ENCODE measurements around the gene ADAMTS15. TPM values are rescaled to one million over a fixed set of nuclear protein-coding genes. Genes with fewer than 3 reads are reported as not detected.

Gene ADAMTS15
- total RNA-seq = 15.7 TPM

DNA sequence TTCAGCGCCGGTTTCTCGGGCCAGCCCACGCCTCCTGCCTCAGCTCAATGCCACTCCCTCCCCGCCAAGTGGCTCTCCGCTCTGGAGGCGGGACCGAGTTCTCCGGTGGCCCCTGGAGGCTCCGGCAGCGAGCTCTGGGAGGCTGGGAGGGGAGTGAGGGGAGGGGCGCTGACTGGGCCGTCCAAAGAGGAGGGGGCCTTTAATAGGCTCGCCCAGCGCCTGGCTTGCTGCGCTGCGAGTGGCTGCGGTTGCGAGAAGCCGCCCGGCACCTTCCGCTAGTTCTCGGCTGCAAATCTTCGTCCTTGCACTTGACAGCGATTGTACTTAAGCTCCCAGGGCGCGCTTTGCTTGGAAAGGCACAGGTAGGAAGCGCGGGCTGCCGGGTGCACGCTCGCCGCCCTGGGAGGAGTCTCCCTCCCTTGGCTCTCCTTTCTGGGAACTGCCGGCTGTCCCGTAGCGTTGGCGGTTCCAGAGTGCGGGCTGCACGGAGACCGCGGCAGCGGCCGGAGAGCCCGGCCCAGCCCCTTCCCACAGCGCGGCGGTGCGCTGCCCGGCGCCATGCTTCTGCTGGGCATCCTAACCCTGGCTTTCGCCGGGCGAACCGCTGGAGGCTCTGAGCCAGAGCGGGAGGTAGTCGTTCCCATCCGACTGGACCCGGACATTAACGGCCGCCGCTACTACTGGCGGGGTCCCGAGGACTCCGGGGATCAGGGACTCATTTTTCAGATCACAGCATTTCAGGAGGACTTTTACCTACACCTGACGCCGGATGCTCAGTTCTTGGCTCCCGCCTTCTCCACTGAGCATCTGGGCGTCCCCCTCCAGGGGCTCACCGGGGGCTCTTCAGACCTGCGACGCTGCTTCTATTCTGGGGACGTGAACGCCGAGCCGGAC lies at the start of gene ADAMTS15:
Gene ADAMTS15, plus strand, starts transcription at position 230 of the 894 bp plus-strand sequence. Its CDS starts 329 bp downstream, at position 559.
- H3K4me1 ChIP-seq (ENCODE audit: control insufficient read depth in 3 of 3, insufficient read depth in 3 of 3, low read length in 3 of 3) = peaks cover 33 to 38% (median 37%) of the 10 kb centered on the region in 3 donors
- H3K9me3 ChIP-seq (ENCODE audit: control insufficient read depth in 3 of 3, low read length in 3 of 3) = no peaks in the 10 kb centered on the region
- H3K27me3 ChIP-seq (ENCODE audit: control insufficient read depth in 3 of 3, insufficient read depth in 3 of 3, low read length in 3 of 3) = peaks cover 6 to 15% (median 12%) of the 10 kb centered on the region in 3 donors
- peak within 1 kb of the TSS; percentile 71 to 79 (median 74) for H3K4me3 ChIP-seq (ENCODE audit: low read length in 3 of 3)
- no peaks in the 10 kb centered on the region for H3K36me3 ChIP-seq (ENCODE audit: control insufficient read depth in 3 of 3, insufficient read depth in 3 of 3, low read length in 3 of 3)
- peak within 1 kb of the TSS; percentile 51 to 78 (median 69) for H3K9ac ChIP-seq (ENCODE audit: low read depth in 1 of 3, low read length in 3 of 3)
- H3K27ac ChIP-seq (ENCODE audit: low read depth, low read length) = peak within 1 kb of the TSS; percentile 7

- no peaks in the 10 kb centered on the region for H3K9me3 ChIP-seq (ENCODE audit: control insufficient read depth in 3 of 3, low read length in 3 of 3)
- no peak overlapping the region for H3K27ac ChIP-seq (ENCODE audit: low read depth, low read length)
- peaks cover 20 to 38% (median 31%) of the 10 kb centered on the region in 3 donors for H3K4me1 ChIP-seq (ENCODE audit: control insufficient read depth in 3 of 3, insufficient read depth in 3 of 3, low read length in 3 of 3)
- H3K4me3 ChIP-seq (ENCODE audit: low read length in 3 of 3) = no peak overlapping the region
- peaks cover 0 to 14% (median 3%) of the 10 kb centered on the region in 3 donors for H3K27me3 ChIP-seq (ENCODE audit: control insufficient read depth in 3 of 3, insufficient read depth in 3 of 3, low read length in 3 of 3)
- no peak overlapping the region for H3K9ac ChIP-seq (ENCODE audit: low read depth in 1 of 3, low read length in 3 of 3)
- H3K36me3 ChIP-seq (ENCODE audit: control insufficient read depth in 3 of 3, insufficient read depth in 3 of 3, low read length in 3 of 3) = no peaks in the 10 kb centered on the region
These were observed 49.2 kb upstream of the ADAMTS15 start for GRCh38 chr11:130399196-130399595.

DNA sequence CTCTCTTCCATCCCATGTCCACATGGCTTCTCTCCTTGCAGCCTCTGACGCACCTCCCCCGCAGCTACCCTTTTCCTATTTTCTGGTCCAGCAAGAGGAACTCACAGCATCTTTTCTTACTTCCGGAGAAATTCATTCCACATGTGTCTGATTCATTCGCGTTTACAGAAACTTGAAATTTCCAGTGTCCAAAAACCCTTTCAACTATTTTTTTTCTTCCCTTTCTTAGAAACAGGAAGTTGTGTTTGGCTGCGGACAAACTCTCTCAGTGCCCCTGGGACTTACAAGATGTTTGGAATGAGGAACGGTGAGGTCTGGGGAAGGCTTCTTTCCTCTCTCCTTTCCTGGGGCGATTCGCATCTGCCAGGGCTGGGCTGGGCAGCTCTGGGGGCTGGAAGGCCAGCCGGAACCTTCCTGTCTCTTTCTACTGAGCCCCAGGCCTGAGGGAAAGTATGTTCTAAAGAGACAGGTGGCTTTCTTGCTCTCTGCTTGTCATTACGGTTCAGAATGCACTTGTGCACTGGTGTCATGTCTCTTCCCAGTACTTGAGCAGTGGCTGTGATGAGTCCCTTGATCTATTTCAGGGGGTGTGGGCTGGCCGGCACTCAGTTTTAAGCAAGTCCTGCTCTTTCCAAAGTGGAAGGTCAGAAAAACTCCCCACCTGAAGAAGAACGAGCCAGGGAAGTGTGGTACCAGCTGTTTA lies 47.5 kb upstream of the ADAMTS15 start:
- Histone ChIP-seq H3K4me1 (ENCODE audit: control insufficient read depth in 3 of 3, insufficient read depth in 3 of 3, low read length in 3 of 3) (peaks cover 20 to 38% (median 35%) of the 10 kb centered on the region in 3 donors), H3K9me3 (ENCODE audit: control insufficient read depth in 3 of 3, low read length in 3 of 3) (no peaks in the 10 kb centered on the region), H3K4me3 (ENCODE audit: low read length in 3 of 3) (no peak overlapping the region), H3K27me3 (ENCODE audit: control insufficient read depth in 3 of 3, insufficient read depth in 3 of 3, low read length in 3 of 3) (peaks cover 0 to 8% (median 3%) of the 10 kb centered on the region in 3 donors), H3K27ac (ENCODE audit: low read depth, low read length) (no peak overlapping the region), H3K9ac (ENCODE audit: low read depth in 1 of 3, low read length in 3 of 3) (no peak overlapping the region), H3K36me3 (ENCODE audit: control insufficient read depth in 3 of 3, insufficient read depth in 3 of 3, low read length in 3 of 3) (no peaks in the 10 kb centered on the region)

DNA sequence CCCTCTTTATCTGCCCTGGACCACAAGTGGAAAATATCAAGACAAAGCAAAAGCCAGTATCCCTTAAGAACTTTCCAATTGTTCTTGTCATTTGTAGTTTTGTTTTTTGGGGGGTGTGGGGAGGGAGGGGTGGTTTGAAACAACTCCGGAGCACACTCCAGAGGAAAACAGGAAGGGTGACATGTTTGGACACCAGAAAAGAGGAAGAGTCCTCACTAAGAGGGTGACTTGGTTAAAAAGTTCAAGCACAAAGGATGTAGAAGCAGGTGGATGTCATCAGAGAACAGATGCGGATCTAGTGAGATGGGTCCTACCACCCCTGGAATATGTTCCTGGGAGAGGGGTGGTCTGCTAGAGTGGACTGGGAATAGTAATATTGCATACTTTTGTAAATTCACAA lies 45.9 kb upstream of the ADAMTS15 start:
- Histone ChIP-seq H3K9me3 (ENCODE audit: control insufficient read depth in 3 of 3, low read length in 3 of 3) (no peaks in the 10 kb centered on the region), H3K9ac (ENCODE audit: low read depth in 1 of 3, low read length in 3 of 3) (no peak overlapping the region), H3K4me3 (ENCODE audit: low read length in 3 of 3) (no peak overlapping the region), H3K27ac (ENCODE audit: low read depth, low read length) (peak overlapping the region; percentile 10), H3K36me3 (ENCODE audit: control insufficient read depth in 3 of 3, insufficient read depth in 3 of 3, low read length in 3 of 3) (no peaks in the 10 kb centered on the region), H3K27me3 (ENCODE audit: control insufficient read depth in 3 of 3, insufficient read depth in 3 of 3, low read length in 3 of 3) (peaks cover 0 to 7% (median 0%) of the 10 kb centered on the region in 3 donors), H3K4me1 (ENCODE audit: control insufficient read depth in 3 of 3, insufficient read depth in 3 of 3, low read length in 3 of 3) (peaks cover 20 to 38% (median 35%) of the 10 kb centered on the region in 3 donors)

DNA sequence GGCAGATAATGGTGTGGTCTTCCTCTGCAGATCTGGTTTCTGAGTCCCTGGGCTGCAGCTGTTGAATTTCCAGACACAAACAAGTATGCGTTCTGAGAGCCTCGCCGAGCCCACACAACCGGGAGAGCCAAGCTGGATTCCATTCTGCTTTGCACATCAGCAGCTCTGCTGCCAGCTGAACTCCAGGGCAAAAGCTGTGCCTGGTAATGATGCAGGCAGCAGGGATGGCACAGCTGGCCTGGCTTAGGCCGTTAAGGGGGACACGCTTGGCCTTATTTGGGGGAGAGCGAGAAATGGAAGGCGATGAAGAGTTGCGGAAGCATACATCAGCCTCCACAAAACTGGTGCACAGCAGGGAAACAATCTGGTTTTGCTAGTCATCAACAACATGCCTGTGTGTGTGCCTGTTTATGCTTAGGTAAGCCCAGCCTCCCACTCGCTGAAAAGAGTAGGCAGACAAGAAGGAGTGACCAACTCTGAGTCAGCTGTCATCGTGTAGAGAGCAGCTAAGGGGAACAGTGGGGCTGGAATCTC lies 45.1 kb upstream of the ADAMTS15 start:
- Histone ChIP-seq H3K9me3 (ENCODE audit: control insufficient read depth in 3 of 3, low read length in 3 of 3) (no peaks in the 10 kb centered on the region), H3K36me3 (ENCODE audit: control insufficient read depth in 3 of 3, insufficient read depth in 3 of 3, low read length in 3 of 3) (no peaks in the 10 kb centered on the region), H3K27ac (ENCODE audit: low read depth, low read length) (peak overlapping the region; percentile 10), H3K4me1 (ENCODE audit: control insufficient read depth in 3 of 3, insufficient read depth in 3 of 3, low read length in 3 of 3) (peaks cover 20 to 38% (median 35%) of the 10 kb centered on the region in 3 donors), H3K4me3 (ENCODE audit: low read length in 3 of 3) (peak overlapping the region in 1 of 3 donors; percentile 15), H3K27me3 (ENCODE audit: control insufficient read depth in 3 of 3, insufficient read depth in 3 of 3, low read length in 3 of 3) (peaks cover 0 to 7% (median 0%) of the 10 kb centered on the region in 3 donors), H3K9ac (ENCODE audit: low read depth in 1 of 3, low read length in 3 of 3) (peak overlapping the region in 2 of 3 donors; percentile 34 to 55)

GRCh38 chr11:130403967-130404366 lies 44.5 kb upstream of the ADAMTS15 start:
- Histone ChIP-seq H3K4me1 (ENCODE audit: control insufficient read depth in 3 of 3, insufficient read depth in 3 of 3, low read length in 3 of 3) (peaks cover 20 to 38% (median 35%) of the 10 kb centered on the region in 3 donors), H3K27ac (ENCODE audit: low read depth, low read length) (no peak overlapping the region), H3K4me3 (ENCODE audit: low read length in 3 of 3) (no peak overlapping the region), H3K9me3 (ENCODE audit: control insufficient read depth in 3 of 3, low read length in 3 of 3) (no peaks in the 10 kb centered on the region), H3K36me3 (ENCODE audit: control insufficient read depth in 3 of 3, insufficient read depth in 3 of 3, low read length in 3 of 3) (no peaks in the 10 kb centered on the region), H3K27me3 (ENCODE audit: control insufficient read depth in 3 of 3, insufficient read depth in 3 of 3, low read length in 3 of 3) (peaks cover 0 to 7% (median 0%) of the 10 kb centered on the region in 3 donors), H3K9ac (ENCODE audit: low read depth in 1 of 3, low read length in 3 of 3) (peak overlapping the region in 2 of 3 donors; percentile 16 to 20)

DNA sequence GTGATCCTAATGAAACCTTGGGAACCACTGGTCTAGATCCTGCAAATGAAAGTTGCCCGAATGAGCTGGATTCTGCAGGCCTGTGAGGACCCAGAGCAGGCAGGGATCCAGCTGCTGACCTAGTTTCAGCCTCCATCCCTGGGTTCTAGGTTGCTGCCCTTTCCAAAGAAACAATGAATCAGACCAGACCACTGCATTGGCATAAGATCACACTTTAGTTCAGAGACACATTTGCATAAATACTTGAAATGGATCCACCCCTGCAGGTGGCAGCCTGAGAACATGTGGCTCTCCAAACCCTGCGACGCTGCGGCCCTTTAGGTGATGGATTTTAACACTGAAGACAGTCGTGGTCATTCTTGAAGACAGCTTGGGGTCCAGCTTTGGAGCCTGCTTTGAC lies 43.7 kb upstream of the ADAMTS15 start:
- Histone ChIP-seq H3K9me3 (ENCODE audit: control insufficient read depth in 3 of 3, low read length in 3 of 3) (no peaks in the 10 kb centered on the region), H3K4me3 (ENCODE audit: low read length in 3 of 3) (no peak overlapping the region), H3K27ac (ENCODE audit: low read depth, low read length) (no peak overlapping the region), H3K9ac (ENCODE audit: low read depth in 1 of 3, low read length in 3 of 3) (no peak overlapping the region), H3K4me1 (ENCODE audit: control insufficient read depth in 3 of 3, insufficient read depth in 3 of 3, low read length in 3 of 3) (peaks cover 20 to 38% (median 35%) of the 10 kb centered on the region in 3 donors), H3K36me3 (ENCODE audit: control insufficient read depth in 3 of 3, insufficient read depth in 3 of 3, low read length in 3 of 3) (no peaks in the 10 kb centered on the region), H3K27me3 (ENCODE audit: control insufficient read depth in 3 of 3, insufficient read depth in 3 of 3, low read length in 3 of 3) (peaks cover 0 to 4% (median 3%) of the 10 kb centered on the region in 3 donors)

- H3K36me3 ChIP-seq (ENCODE audit: control insufficient read depth in 3 of 3, insufficient read depth in 3 of 3, low read length in 3 of 3) = no peaks in the 10 kb centered on the region
- no peak overlapping the region for H3K9ac ChIP-seq (ENCODE audit: low read depth in 1 of 3, low read length in 3 of 3)
- H3K4me3 ChIP-seq (ENCODE audit: low read length in 3 of 3) = no peak overlapping the region
- peaks cover 17 to 35% (median 30%) of the 10 kb centered on the region in 3 donors for H3K4me1 ChIP-seq (ENCODE audit: control insufficient read depth in 3 of 3, insufficient read depth in 3 of 3, low read length in 3 of 3)
- peaks cover 0 to 7% (median 4%) of the 10 kb centered on the region in 3 donors for H3K27me3 ChIP-seq (ENCODE audit: control insufficient read depth in 3 of 3, insufficient read depth in 3 of 3, low read length in 3 of 3)
- H3K27ac ChIP-seq (ENCODE audit: low read depth, low read length) = no peak overlapping the region
- no peaks in the 10 kb centered on the region for H3K9me3 ChIP-seq (ENCODE audit: control insufficient read depth in 3 of 3, low read length in 3 of 3)
These were observed 43.0 kb upstream of the ADAMTS15 start for GRCh38 chr11:130405428-130405827.

DNA sequence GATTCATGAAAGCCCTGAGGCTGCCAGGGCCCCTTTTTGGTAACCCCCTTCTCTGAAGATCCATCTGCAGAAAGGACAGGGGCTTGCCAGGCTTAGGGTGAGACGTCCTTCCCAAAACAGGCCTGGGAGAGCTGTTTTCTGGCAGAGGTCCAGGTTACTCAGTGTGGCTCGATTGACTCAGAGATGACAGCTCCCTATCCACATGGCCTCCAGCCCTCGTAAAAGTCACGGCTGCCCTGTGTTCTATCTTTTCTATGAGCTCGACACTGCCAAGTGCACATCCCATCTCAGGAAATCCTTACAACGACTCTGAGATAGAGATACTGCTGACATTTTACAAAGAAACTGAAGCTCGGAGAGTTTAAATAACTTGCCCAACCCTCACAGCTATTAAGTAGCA lies 40.5 kb upstream of the ADAMTS15 start:
- Histone ChIP-seq H3K4me1 (ENCODE audit: control insufficient read depth in 3 of 3, insufficient read depth in 3 of 3, low read length in 3 of 3) (peaks cover 7 to 15% (median 11%) of the 10 kb centered on the region in 3 donors), H3K4me3 (ENCODE audit: low read length in 3 of 3) (no peak overlapping the region), H3K9me3 (ENCODE audit: control insufficient read depth in 3 of 3, low read length in 3 of 3) (no peaks in the 10 kb centered on the region), H3K27ac (ENCODE audit: low read depth, low read length) (no peak overlapping the region), H3K27me3 (ENCODE audit: control insufficient read depth in 3 of 3, insufficient read depth in 3 of 3, low read length in 3 of 3) (peaks cover 0 to 10% (median 9%) of the 10 kb centered on the region in 3 donors), H3K9ac (ENCODE audit: low read depth in 1 of 3, low read length in 3 of 3) (no peak overlapping the region), H3K36me3 (ENCODE audit: control insufficient read depth in 3 of 3, insufficient read depth in 3 of 3, low read length in 3 of 3) (no peaks in the 10 kb centered on the region)
